HepG2 (cell line): ENCODE data around the gene ARHGAP22. TPM values are rescaled to one million over a fixed set of nuclear protein-coding genes. Genes with fewer than 3 reads are reported as not detected.

ENCODE experiments used
- ATAC-seq: fragments of 200-7000 bp; cut with Tn5 transposase; 3 replicates; pipeline ENCODE4 v1.9.1; 2020; ENCODE audit warnings: mild to moderate bottlenecking, moderate library complexity
- BruUV-seq: library from RNA; stranded (reverse); fragments of 400-500 nt; replicated peaks from 2 replicates; lab custom pipeline; 2021; lab: Mats Ljungman, UMichigan
- CTCF ChIA-PET: fragments of 300-600 bp; formaldehyde crosslinking; extraction: SDS; loops from one replicate; lab custom pipeline; 2021; ENCODE audit warnings: low total read pairs, inconsistent platforms, low intra/inter-chr PET ratio; lab: Yijun Ruan, JAX
- POLR2A ChIA-PET: fragments of 350-600 bp; sonication (Branson Sonifier 250); formaldehyde crosslinking; loops from one replicate; lab custom pipeline; 2020; ENCODE audit warnings: antibody characterized with exemption, inconsistent platforms; lab: Yijun Ruan, JAX
- DNase-seq: peaks from one replicate; pipeline ENCODE4 v3.0.0-alpha.2; 2015; ENCODE audit warnings: low spot score
- FAIRE-seq: peaks from 3 replicates; lab custom pipeline; 2011; peaks lifted over from hg19 to GRCh38; lab: Jason Lieb, UNC
- H2AFZ ChIP-seq: one replicate; pipeline ENCODE4 v1.6.1; 2011; ENCODE audit warnings: low read length, inconsistent platforms
- H3K27ac ChIP-seq: fragments of 300-600 bp; 3 replicates; pipeline ENCODE4 v1.8.0; 2011; ENCODE audit warnings: mixed run types, mild to moderate bottlenecking, mixed read lengths, low read length, inconsistent platforms; ENCODE audit not compliant: insufficient read depth; ENCODE audit errors: extremely low read length
- H3K27me3 ChIP-seq, 2 experiments: fragments of 200-600 bp in 1 of 2; 2 replicates in 1 of 2; 3 replicates in 1 of 2; pipeline versions ENCODE4 v1.6.0 to v1.8.0; 2011; ENCODE audit warnings: low read length in 2 of 2, mild to moderate bottlenecking in 2 of 2, moderate library complexity in 2 of 2, inconsistent platforms in 1 of 2; ENCODE audit not compliant: insufficient read depth in 2 of 2, control insufficient read depth in 1 of 2
- H3K36me3 ChIP-seq, 2 experiments: fragments of 200-600 bp in 1 of 2; replicated peaks in 1 of 2; 2 replicates in 1 of 2; 3 replicates in 1 of 2; pipeline versions ENCODE4 v1.5.1 to v1.8.0; 2011; ENCODE audit warnings: low read length in 2 of 2, inconsistent platforms in 1 of 2; ENCODE audit not compliant: insufficient read depth in 2 of 2, control insufficient read depth in 1 of 2
- H3K4me1 ChIP-seq: 2 replicates; pipeline ENCODE4 v1.5.1; 2012; ENCODE audit warnings: low read length, inconsistent platforms; ENCODE audit not compliant: insufficient read depth
- H3K4me2 ChIP-seq: 2 replicates; pipeline ENCODE4 v1.6.0; 2011; ENCODE audit warnings: low read depth, low read length, inconsistent platforms
- H3K4me3 ChIP-seq, 3 experiments: fragments of 200-600 bp in 1 of 3; sonication (generic), shearing (Covaris generic) in 1 of 3; replicated peaks in 1 of 3; 2 replicates each; pipeline ENCODE4 v1.5.1; 2011 to 2016; ENCODE audit warnings: low read length in 3 of 3, inconsistent platforms in 2 of 3, low read depth in 2 of 3, mild to moderate bottlenecking in 2 of 3, control low read depth in 1 of 3, mixed read lengths in 1 of 3; ENCODE audit not compliant: insufficient read depth in 1 of 3
- H3K79me2 ChIP-seq: one replicate; pipeline ENCODE4 v1.6.1; 2011; ENCODE audit warnings: low read length, inconsistent platforms; ENCODE audit not compliant: insufficient read depth
- H3K9ac ChIP-seq: 2 replicates; pipeline ENCODE4 v1.6.0; 2011; ENCODE audit warnings: mild to moderate bottlenecking, low read depth, low read length, inconsistent platforms; ENCODE audit not compliant: insufficient read depth
- H3K9me3 ChIP-seq: 2 replicates; pipeline ENCODE4 v1.5.1; 2012; ENCODE audit warnings: mild to moderate bottlenecking, low read length
- H4K20me1 ChIP-seq: 2 replicates; pipeline ENCODE4 v1.6.0; 2011; ENCODE audit warnings: inconsistent platforms, mild to moderate bottlenecking, low read length, moderate library complexity; ENCODE audit not compliant: insufficient read depth
- NR1H2 ChIP-seq: sonication (generic); formaldehyde crosslinking; IDR thresholded peaks from 2 replicates; pipeline ENCODE4 v1.8.1; 2022; ENCODE audit warnings: low read depth, missing genetic modification reagents, borderline replicate concordance
- PAWR ChIP-seq: sonication (generic); formaldehyde crosslinking; IDR thresholded peaks from 2 replicates; pipeline ENCODE4 v1.4.0; 2020; ENCODE audit warnings: missing genetic modification reagents, mild to moderate bottlenecking, borderline replicate concordance
- SRSF4 ChIP-seq: fragments of 200-400 bp; formaldehyde crosslinking; IDR thresholded peaks from one replicate; pipeline ENCODE4 v1.6.1; 2018; ENCODE audit warnings: mild to moderate bottlenecking, low read depth, low read length, moderate library complexity; ENCODE audit not compliant: poor library complexity, severe bottlenecking
- ZNF563 ChIP-seq: sonication (generic); formaldehyde crosslinking; IDR thresholded peaks from 2 replicates; pipeline ENCODE4 v1.8.0; 2022; ENCODE audit warnings: mild to moderate bottlenecking, moderate library complexity, missing genetic modification reagents
- ZNF616 ChIP-seq: sonication (generic); formaldehyde crosslinking; IDR thresholded peaks from 2 replicates; pipeline ENCODE4 v1.5.0; 2020; ENCODE audit warnings: low read depth, mild to moderate bottlenecking, missing genetic modification reagents
- ZNF660 ChIP-seq: sonication (generic); formaldehyde crosslinking; IDR thresholded peaks from 2 replicates; pipeline ENCODE4 v1.5.1; 2020; ENCODE audit warnings: mild to moderate bottlenecking, low read depth, missing genetic modification reagents, borderline replicate concordance
- ZNF784 ChIP-seq: sonication (generic); formaldehyde crosslinking; IDR thresholded peaks from 2 replicates; pipeline ENCODE4 v1.5.1; 2020; ENCODE audit warnings: missing genetic modification reagents, mild to moderate bottlenecking, borderline replicate concordance
- WGBS: methylation state at CpG from one replicate; pipeline ENCODE4 v1.1.6; 2017; ENCODE audit warnings: low lambda C conversion rate; 5-methylcytosine and 5-hydroxymethylcytosine counted together
- in situ Hi-C: cut with HindIII; loops from 2 replicates; pipeline ENCODE4 v1.10.0; 2017; ENCODE audit warnings: low pct_unique_long_range_greater_than_20kb; ENCODE audit not compliant: extremely low pct_ligation_motif_present
- intact Hi-C: fragments of 100-400 bp; cut with micrococcal nuclease; formaldehyde crosslinking; loops from one replicate; pipeline ENCODE4 v1.10.0; 2022; ENCODE audit not compliant: unreplicated experiment
- polyA plus RNA-seq, 8 experiments: library from polyadenylated mRNA; depleted of rRNA in 3 of 8; stranded (reverse) in 7 of 8; unstranded in 1 of 8; fragments of >200 nt; fragmentation: Illumina TruSeq in 4 of 8; extraction: Trizol in 4 of 8; gene quantifications; 2 replicates each; pipeline versions ENCODE4 v1.2.1 to v1.2.3, GENCODE V29; 2011 to 2016; ENCODE audit warnings: low read depth in 4 of 8, missing spikeins in 1 of 8, mixed read lengths in 1 of 8; ENCODE audit not compliant: insufficient read depth in 1 of 8
- total RNA-seq, 5 experiments: library from RNA; depleted of rRNA; stranded (reverse); fragments of >200 nt; fragmentation: Illumina TruSeq; extraction: Trizol; gene quantifications; 2 replicates each; pipeline ENCODE4 v1.2.3, GENCODE V29; 2016; ENCODE audit warnings: low read depth in 1 of 5
- TF ChIP-seq, protein P1 (sequence below): fragments of 450-650 bp; IDR thresholded peaks from 2 replicates; pipeline ENCODE4 v1.6.1; 2016
- TF ChIP-seq, protein P2 (sequence below): sonication (generic); formaldehyde crosslinking; IDR thresholded peaks from 2 replicates; pipeline ENCODE4 v1.4.0; 2020; ENCODE audit warnings: missing genetic modification reagents

ARHGAP22 gene
- total and polyA plus RNA-seq, 2 of the 13 experiments (the other 11 are each of a cell fraction or from before 2014, with no cell fraction given): 0.08 to 0.38 TPM

DNA sequence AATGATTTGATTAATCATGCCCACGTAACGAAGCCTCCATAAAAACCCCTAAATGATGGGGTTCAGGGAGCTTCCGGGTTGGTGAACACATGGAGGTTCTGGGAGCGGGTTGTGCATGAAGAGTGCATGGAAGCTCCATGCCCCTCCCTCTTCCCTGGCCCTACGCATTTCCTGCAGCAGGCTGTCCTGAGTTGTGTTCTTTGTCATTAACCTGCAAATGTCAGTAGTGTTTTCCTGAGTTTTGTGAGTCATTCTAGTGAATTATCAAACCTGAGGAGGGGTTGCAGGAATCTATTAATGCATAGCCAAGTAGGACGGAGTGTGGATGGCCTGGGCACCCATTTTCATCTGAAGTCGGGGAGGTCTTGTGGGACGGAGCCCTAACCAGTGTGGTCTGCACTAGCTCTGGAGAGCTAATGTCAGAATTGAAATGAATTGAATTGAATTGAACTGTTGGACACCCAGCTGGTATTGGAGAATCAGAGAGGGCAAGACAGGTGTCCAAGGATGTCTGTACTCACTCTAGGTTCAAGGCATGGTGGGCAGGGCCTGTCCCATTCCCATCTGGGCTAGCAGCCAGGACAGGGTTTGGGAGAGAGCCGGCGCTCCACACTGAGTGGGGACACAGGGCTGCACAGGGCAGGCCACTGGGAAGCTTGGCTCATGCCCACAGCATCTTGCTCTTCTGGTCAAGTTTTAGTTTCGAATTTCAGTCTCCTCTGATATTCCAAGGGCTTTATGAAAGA, 22.3 kb upstream of the ARHGAP22 start:
- BruUV-seq: no TSS peak
- H4K20me1 ChIP-seq: no peaks in the 10 kb centered on the region
- CTCF ChIA-PET: no interaction called here
- no peaks in the 10 kb centered on the region for H3K4me1 ChIP-seq
- no peaks in the 10 kb centered on the region for H3K79me2 ChIP-seq
- DNase-seq (no peak), FAIRE-seq (no peak), ATAC-seq (no peak)
- no peak overlapping the region for H3K9ac ChIP-seq
- H3K4me3 ChIP-seq: no peak overlapping the region
- intact Hi-C loops (no loop called here), in situ Hi-C loops (no loop called here)
- H3K27me3 ChIP-seq: 0 out of 5 replicates have a peak, but pooled peaks cover 0 to 3% of the 10 kb centered on the region in 2 experiments
- no peak overlapping the region for H3K4me2 ChIP-seq
- 20% methylated on average over 8 of the region's 11 CpGs for WGBS
- TF ChIP-seq, protein P1, sequence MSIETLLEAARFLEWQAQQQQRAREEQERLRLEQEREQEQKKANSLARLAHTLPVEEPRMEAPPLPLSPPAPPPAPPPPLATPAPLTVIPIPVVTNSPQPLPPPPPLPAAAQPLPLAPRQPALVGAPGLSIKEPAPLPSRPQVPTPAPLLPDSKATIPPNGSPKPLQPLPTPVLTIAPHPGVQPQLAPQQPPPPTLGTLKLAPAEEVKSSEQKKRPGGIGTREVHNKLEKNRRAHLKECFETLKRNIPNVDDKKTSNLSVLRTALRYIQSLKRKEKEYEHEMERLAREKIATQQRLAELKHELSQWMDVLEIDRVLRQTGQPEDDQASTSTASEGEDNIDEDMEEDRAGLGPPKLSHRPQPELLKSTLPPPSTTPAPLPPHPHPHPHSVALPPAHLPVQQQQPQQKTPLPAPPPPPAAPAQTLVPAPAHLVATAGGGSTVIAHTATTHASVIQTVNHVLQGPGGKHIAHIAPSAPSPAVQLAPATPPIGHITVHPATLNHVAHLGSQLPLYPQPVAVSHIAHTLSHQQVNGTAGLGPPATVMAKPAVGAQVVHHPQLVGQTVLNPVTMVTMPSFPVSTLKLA: no peak
- TF ChIP-seq PAWR (no peak), NR1H2 (CRISPR knock-in tag) (no peak), ZNF616 (CRISPR knock-in tag) (no peak), SRSF4 (no peak), ZNF660 (CRISPR knock-in tag) (no peak), ZNF784 (CRISPR knock-in tag) (no peak), ZNF563 (no peak)
- TF ChIP-seq, protein P2, sequence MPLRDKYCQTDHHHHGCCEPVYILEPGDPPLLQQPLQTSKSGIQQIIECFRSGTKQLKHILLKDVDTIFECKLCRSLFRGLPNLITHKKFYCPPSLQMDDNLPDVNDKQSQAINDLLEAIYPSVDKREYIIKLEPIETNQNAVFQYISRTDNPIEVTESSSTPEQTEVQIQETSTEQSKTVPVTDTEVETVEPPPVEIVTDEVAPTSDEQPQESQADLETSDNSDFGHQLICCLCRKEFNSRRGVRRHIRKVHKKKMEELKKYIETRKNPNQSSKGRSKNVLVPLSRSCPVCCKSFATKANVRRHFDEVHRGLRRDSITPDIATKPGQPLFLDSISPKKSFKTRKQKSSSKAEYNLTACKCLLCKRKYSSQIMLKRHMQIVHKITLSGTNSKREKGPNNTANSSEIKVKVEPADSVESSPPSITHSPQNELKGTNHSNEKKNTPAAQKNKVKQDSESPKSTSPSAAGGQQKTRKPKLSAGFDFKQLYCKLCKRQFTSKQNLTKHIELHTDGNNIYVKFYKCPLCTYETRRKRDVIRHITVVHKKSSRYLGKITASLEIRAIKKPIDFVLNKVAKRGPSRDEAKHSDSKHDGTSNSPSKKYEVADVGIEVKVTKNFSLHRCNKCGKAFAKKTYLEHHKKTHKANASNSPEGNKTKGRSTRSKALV (CRISPR knock-in tag): no peak
- H3K36me3 ChIP-seq: no peaks in the 10 kb centered on the region
- no peaks in the 10 kb centered on the region for H3K9me3 ChIP-seq
- POLR2A ChIA-PET: no interaction called here
- H3K27ac ChIP-seq: no peak overlapping the region
- H2AFZ ChIP-seq: no peak overlapping the region
